Colonic mucosa (tissue), 4 donors: ENCODE measurements around the gene ADAMTSL3. TPM values are rescaled to one million over a fixed set of nuclear protein-coding genes. Genes with fewer than 3 reads are reported as not detected.
"Not testable (repeated sequence)": the region's sequence is repeated elsewhere in the genome, so short reads cannot be mapped to it uniquely, and the experiment has no call there.

Source experiments
- DNase-seq: peaks from one replicate; pipeline ENCODE4 v3.0.0-alpha.2; 2020
- H3K27ac ChIP-seq: fragments of 200-600 bp; one replicate; pipeline ENCODE4 v1.8.0; 2021
- H3K27me3 ChIP-seq: fragments of 200-600 bp; one replicate; pipeline ENCODE4 v1.8.0; 2021
- H3K36me3 ChIP-seq: fragments of 200-600 bp; one replicate; pipeline ENCODE4 v1.8.0; 2021
- H3K4me1 ChIP-seq: fragments of 200-600 bp; one replicate; pipeline ENCODE4 v1.8.0; 2021; ENCODE audit warnings: mild to moderate bottlenecking
- H3K4me3 ChIP-seq: fragments of 200-600 bp; one replicate; pipeline ENCODE4 v1.8.0; 2021
- H3K9ac ChIP-seq, 2 donors: one replicate each; pipeline ENCODE4 v1.7.0; 2013; ENCODE audit warnings: control low read depth in 2 of 2, low read depth in 2 of 2, low read length in 2 of 2
- H3K9me3 ChIP-seq: fragments of 200-600 bp; one replicate; pipeline ENCODE4 v1.8.0; 2021
- intact Hi-C: fragments of 100-400 bp; cut with DNase I; formaldehyde crosslinking; loops from one replicate; pipeline ENCODE4 v1.14.1; 2022
- total RNA-seq, 2 donors: library from RNA; stranded (reverse); fragmentation: NEBNext Ultra II Directional in 1 of 2; extraction: Animal tissue kit (Norgen Biotek cat#: 25700) in 1 of 2; gene quantifications; one replicate each; pipeline ENCODE4 v1.2.1, GENCODE V29; 2021
- TF ChIP-seq, protein P1 (sequence below): fragments of 200-600 bp; IDR thresholded peaks from one replicate; pipeline ENCODE4 v1.8.0; 2022; ENCODE audit warnings: antibody characterized with exemption, mild to moderate bottlenecking
- donor health status: healthy.
- donor health status: DM: no; HTN: no; CAD: no.
- donor health status: DM: no; HTN: no; CAD: no.

ADAMTSL3 gene
- total RNA-seq, 2 donors from 2014 or later: 0.72 to 4.8 TPM

GRCh38 chr15:83700082-83700481, 46.2 kb downstream of the ADAMTSL3 start:
- TF ChIP-seq, protein P1, sequence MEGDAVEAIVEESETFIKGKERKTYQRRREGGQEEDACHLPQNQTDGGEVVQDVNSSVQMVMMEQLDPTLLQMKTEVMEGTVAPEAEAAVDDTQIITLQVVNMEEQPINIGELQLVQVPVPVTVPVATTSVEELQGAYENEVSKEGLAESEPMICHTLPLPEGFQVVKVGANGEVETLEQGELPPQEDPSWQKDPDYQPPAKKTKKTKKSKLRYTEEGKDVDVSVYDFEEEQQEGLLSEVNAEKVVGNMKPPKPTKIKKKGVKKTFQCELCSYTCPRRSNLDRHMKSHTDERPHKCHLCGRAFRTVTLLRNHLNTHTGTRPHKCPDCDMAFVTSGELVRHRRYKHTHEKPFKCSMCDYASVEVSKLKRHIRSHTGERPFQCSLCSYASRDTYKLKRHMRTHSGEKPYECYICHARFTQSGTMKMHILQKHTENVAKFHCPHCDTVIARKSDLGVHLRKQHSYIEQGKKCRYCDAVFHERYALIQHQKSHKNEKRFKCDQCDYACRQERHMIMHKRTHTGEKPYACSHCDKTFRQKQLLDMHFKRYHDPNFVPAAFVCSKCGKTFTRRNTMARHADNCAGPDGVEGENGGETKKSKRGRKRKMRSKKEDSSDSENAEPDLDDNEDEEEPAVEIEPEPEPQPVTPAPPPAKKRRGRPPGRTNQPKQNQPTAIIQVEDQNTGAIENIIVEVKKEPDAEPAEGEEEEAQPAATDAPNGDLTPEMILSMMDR: no peak
- no peaks in the 10 kb centered on the region for H3K27me3 ChIP-seq
- no peaks in the 10 kb centered on the region for H3K4me1 ChIP-seq
- H3K9ac ChIP-seq: no peak overlapping the region
- intact Hi-C loops: no loop called here
- H3K4me3 ChIP-seq: no peak overlapping the region
- no peaks in the 10 kb centered on the region for H3K36me3 ChIP-seq
- H3K9me3 ChIP-seq: no peaks in the 10 kb centered on the region
- no peak for DNase-seq
- no peak overlapping the region for H3K27ac ChIP-seq

DNA sequence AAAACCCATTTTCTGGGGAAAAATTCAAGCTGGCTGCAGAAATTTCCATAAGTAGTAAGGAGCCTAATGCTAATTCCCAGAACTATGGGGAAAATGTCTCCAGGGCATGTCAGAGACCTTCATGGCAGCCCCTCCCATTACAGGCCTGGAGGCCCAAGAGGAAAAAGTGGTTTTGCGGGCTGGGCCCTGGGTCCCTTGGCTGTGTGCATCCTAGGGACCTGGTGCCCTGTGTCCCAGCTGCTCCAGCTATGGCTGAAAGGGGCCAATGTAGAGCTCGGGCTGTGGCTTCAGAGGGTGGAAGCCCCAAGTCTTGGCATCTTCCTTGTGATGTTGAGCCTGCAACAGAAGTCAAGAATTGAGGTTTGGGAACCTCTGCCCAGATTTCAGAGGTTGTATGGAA, 48.4 kb downstream of the ADAMTSL3 start:
- DNase-seq, H3K4me1 ChIP-seq, H3K9me3 ChIP-seq, H3K4me3 ChIP-seq, H3K36me3 ChIP-seq, H3K9ac ChIP-seq, H3K27ac ChIP-seq, intact Hi-C loops, H3K27me3 ChIP-seq: not testable (repeated sequence)

DNA sequence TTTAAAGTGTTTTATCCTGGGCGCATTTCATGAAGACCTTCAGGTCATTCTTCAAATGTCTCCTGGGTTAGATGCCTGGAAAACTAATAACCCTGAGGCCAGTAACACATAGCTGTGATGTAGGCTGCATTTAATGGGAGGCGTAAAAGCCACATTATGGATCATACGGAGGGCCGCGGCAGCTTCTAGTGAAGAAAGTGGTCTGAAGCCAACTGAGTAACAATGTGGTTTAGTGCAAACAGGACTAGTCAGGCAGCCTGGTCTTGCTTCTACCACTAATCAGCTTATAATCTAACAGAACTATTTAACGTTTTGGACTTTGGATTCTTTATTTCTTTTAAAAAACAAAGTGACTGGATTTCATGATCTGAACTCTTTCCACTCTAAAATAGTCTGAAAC, 54.4 kb downstream of the ADAMTSL3 start:
- H3K27ac ChIP-seq: no peak overlapping the region

DNA sequence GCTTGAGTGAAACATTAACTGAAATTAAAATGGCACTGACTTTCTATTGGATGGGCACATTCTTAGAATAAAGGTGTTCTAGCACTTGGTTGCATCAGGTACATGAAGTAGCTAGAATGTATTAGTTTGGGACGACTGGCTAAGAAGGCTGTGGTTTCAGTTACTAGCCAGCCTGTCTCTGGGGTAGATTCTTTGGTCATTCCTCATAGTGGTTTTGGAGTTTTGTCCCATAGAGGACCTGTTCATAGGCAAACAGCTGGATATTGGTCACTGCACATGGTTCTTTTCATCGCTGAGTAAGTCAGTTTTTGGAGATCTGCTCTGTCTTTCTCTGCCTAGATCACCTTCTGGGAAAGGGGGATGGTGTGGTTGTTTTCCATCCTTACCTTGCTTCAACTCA, 55.3 kb downstream of the ADAMTSL3 start:
- no peak for DNase-seq
- Histone ChIP-seq H3K9me3 (no peaks in the 10 kb centered on the region), H3K4me3 (no peak overlapping the region), H3K27me3 (no peaks in the 10 kb centered on the region), H3K27ac (no peak overlapping the region), H3K4me1 (no peaks in the 10 kb centered on the region), H3K9ac (no peak overlapping the region), H3K36me3 (no peaks in the 10 kb centered on the region)
- intact Hi-C loops: no loop called here
- TF ChIP-seq, protein P1: no peak

More for the DNA sequence above, 54.4 kb downstream of the ADAMTSL3 start:
- Histone ChIP-seq H3K4me1 (no peaks in the 10 kb centered on the region), H3K9me3 (no peaks in the 10 kb centered on the region), H3K27me3 (no peaks in the 10 kb centered on the region), H3K9ac (no peak overlapping the region), H3K36me3 (no peaks in the 10 kb centered on the region), H3K4me3 (no peak overlapping the region)
- intact Hi-C loops: no loop called here
- TF ChIP-seq, protein P1: no peak
- no peak for DNase-seq

GRCh38 chr15:83709811-83710210, 55.9 kb downstream of the ADAMTSL3 start:
- intact Hi-C loops: no loop called here
- H3K27ac ChIP-seq: no peak overlapping the region

DNA sequence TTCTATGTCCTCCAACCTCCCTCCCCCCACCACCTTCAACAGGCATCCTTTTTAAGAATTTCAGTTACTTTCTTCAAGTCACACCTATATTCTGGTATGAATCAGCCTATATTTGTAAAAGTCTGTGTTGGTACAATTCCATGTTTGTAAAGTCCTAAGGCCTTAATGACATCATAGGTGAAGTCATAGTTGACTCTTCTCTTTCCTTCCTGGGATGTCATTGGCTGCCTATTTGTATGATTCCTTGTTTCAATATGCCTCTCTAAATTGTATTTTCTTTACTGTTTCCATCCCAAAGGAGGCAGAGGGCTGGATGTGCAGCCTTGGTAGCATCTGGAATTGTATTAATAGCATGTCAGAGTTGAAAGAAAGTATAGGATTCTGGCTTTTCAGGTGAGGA, 56.5 kb downstream of the ADAMTSL3 start:
- H3K27ac ChIP-seq: no peak overlapping the region
- intact Hi-C loops: no loop called here
- TF ChIP-seq, protein P1: no peak
- H3K36me3 ChIP-seq: no peaks in the 10 kb centered on the region
- no peak overlapping the region for H3K4me3 ChIP-seq
- no peak for DNase-seq
- no peaks in the 10 kb centered on the region for H3K9me3 ChIP-seq
- H3K9ac ChIP-seq: no peak overlapping the region
- no peaks in the 10 kb centered on the region for H3K4me1 ChIP-seq
- no peaks in the 10 kb centered on the region for H3K27me3 ChIP-seq

More at GRCh38 chr15:83709811-83710210, 55.9 kb downstream of the ADAMTSL3 start:
- Histone ChIP-seq H3K36me3 (no peaks in the 10 kb centered on the region), H3K4me3 (no peak overlapping the region), H3K27me3 (no peaks in the 10 kb centered on the region), H3K9ac (no peak overlapping the region), H3K9me3 (no peaks in the 10 kb centered on the region), H3K4me1 (no peaks in the 10 kb centered on the region)
- TF ChIP-seq, protein P1: no peak
- no peak for DNase-seq
